HG03103 (cell line): ENCODE data around the gene C9orf50.

ENCODE experiments used
- ATAC-seq: cut with Tn5 transposase; IDR thresholded peaks from one replicate; pipeline ENCODE4 v1.9.1; 2021; ENCODE audit warnings: low read depth; ENCODE audit not compliant: unreplicated experiment

Gene C9orf50

GRCh38 chr9:129612123-129612522, 8.8 kb downstream of the C9orf50 start:
- ATAC-seq: no peak

GRCh38 chr9:129611307-129611800, 9.5 kb downstream of the C9orf50 start:
- ATAC-seq: no peak

DNA sequence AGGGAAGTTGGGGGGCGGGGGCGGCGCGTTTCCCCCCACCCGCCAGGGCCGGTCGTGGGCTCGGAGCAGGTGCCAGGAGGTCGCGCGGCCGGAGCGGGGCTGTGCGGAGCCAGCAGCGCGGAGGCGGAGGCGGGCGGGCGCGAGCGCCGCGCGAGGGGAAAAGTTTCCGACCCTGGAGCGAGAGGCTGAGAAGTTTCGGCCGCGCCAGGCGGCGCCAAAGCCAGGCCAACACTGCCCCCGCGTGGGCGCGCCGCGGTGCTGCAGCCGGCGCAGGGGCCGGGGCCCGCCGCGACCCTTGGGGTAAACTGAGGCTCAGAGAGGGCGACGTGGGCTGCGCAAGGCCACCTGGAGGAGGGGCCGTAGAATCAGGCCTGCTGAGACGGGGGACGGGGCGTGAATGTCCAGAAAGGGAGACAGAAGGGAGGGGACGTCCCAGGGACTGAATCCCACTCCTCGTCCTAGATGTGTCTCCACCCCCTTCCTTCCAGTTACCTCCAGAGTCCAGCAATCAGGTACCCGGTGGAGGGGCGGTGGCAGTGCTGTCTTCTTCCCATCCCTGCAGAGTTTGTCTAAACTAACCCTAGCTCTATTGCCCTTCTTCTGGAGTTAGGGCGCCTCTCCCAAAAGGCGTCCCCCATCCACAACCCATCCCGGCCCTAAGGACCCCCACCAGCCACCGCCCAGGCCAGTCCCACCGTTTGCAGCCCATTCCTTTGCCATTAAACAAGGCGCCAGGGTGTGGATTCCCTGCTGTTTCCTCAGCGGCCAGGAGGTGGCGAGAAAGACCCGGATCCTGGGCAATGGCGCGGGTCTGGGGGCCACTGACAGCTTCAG, 10.2 kb downstream of the C9orf50 start:
- no peak for ATAC-seq

- ATAC-seq: no peak
Measured at GRCh38 chr9:129610213-129610472, 10.8 kb downstream of the C9orf50 start.

- no peak for ATAC-seq
Measured at GRCh38 chr9:129609486-129610212, 11.3 kb downstream of the C9orf50 start.

DNA sequence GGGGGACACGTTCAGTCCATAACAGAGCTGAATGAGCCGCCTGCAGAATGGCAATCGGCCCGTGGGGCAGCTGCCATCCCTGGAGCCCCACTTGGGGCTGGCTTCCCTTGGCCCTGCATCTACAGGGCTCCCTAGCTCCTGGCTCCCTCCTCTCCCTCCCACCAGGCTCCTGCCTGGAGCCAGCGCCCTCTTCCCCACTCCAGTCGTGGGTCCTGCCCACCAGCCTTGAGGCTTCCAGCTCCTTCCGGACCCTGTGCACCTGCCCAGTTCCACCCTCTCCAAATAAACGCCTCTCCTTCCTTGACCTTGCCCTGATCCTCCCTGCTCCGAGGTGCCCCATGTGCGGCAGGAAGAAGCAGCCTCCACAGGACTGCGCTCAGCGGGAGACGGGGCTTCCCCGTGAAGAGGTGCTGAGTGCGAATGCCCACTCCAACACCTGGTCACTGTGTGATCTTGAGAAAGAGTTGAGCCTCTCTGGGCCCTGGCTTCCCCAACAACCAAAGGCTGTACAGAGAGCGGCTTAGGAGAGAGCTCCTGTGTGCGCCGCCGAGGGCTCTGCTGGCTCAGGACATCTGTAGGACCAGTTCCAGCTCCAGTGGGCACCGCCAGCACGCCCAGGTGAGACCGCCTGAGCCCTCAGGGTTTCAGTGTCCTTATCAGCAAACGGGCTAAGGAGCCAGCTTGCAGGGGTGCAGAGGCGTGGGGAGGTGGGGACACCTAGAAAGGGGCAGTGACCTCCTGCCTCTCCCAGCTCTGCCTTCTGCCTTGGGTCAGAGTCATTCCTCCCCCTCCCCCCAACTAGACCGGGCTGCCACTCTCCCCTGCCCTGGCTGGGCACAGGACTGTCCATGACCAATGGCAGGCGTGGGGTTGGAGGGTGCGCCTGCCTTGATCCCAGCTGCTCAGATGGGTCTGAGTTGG, 12.1 kb downstream of the C9orf50 start:
- ATAC-seq: no peak

GRCh38 chr9:129607027-129607387, 13.9 kb downstream of the C9orf50 start:
- no peak for ATAC-seq

DNA sequence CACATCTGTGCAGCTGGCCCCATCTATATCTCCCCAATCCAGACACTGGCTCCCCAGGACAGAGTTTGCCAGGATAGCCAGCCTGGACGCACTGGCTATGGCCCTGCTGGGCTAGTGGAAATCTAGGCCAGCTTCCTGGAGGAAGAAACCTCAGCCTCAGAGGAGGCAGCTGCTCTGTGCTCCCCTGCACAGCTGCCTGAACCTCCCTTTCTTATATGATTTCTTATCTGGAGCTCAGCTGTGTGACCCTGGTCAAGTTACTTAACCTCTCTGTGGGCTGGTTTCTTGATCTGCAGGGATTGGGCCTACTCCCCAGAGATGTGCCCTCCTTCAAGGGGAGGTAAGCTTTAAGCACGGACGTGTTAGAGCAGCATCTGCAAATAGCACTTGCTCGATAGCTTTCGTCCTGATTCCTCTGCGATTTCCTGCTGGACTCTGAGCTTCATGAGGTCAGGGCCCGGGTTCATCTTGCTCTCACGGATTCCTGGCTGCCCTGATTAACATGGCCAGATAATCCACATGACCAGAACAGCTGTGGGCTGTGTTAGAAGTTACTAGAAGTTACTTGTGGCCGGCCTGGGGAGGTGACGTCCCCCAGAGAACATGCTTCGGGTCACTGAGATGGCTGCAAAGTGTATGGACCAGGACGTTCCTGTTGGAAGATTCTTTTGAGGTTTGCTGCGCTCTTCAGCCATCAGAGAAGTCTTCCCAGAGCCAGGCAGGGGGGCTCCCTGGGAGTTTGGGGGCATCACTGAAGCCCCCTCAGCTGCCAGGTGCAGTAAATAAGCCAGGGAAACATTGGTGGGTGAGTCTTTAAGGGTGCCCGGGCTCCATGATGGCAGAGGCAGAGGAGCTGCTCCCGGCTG, 14.5 kb downstream of the C9orf50 start:
- no peak for ATAC-seq

- ATAC-seq: no peak
Measured at GRCh38 chr9:129604766-129605163, 16.1 kb downstream of the C9orf50 start.

- no peak for ATAC-seq
Measured at GRCh38 chr9:129604056-129604765, 16.7 kb downstream of the C9orf50 start.

- ATAC-seq: no peak
Measured at GRCh38 chr9:129602598-129603415, 18.1 kb downstream of the C9orf50 start.

DNA sequence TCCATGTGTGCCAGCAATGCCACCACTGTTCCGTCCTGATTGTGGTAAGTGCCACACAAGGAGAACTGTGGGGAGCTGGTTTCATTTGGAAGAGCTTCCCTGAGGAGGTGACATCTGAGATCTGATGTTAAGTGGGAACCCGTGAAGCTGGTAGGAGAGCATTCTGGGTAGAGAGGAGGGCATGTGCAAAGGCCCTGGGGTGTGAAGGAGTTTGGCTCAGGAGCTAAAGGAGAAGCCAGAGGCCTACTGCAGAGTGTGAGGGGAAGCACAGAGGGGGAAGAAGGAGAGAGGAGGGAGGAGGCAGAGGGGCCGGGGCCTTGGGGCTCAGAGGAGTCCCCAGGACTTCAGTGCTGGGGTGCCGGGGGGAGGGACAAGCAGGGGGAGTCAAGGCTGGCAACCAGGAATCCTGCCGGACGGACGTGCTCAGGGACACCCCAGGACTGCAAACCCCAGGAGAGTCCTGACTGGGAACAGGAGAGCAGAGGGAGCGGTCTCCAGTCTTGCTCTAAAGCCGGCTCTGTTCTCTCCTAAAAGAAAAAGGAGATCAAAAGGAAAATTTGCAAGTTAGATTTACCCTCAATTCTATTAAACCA, 19.7 kb downstream of the C9orf50 start:
- ATAC-seq: no peak

- no peak for ATAC-seq
Measured at GRCh38 chr9:129598089-129598596, 22.8 kb downstream of the C9orf50 start.

GRCh38 chr9:129597355-129598088, 23.4 kb downstream of the C9orf50 start:
- no peak for ATAC-seq

- ATAC-seq: no peak
Measured at GRCh38 chr9:129596541-129597331, 24.2 kb downstream of the C9orf50 start.

DNA sequence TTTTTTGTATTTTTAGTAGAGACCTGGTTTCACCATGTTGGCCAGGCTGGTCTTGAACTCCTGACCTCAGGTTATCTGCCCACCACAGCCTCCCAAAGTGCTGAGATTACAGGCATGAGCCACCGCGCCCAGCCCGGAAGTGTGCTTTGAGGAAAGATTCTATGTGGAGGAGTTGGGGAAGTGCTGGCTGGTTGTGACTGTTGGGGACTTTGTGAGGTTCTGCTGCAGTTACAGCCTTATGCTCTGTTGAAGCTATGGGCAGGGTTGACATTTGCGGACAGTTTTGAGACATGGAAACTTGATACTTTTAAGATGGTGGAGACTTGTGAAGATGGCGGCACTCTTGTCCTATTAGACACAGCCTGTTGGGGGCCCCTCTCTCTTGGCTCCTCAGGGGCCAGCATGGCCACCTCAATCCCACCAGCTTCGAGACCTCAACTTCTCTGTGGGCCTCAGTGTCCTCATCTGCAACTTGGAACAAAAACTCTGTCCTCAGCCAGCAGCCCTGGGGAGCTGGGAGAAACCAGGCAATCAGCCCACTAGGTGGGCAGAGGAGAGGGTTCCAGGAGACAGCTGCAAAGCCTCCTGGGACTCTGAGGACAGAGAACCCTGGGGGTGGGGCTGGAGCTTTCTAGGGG, 24.9 kb downstream of the C9orf50 start:
- no peak for ATAC-seq
